Measurements from ENCODE around the gene CD81. TPM values are rescaled to one million over a fixed set of nuclear protein-coding genes. Genes with fewer than 3 reads are reported as not detected.

Gene CD81
- polyA plus RNA-seq, 1 experiment, result 260 TPM

GRCh38 chr11:2415171-2415570 lies 38.1 kb downstream of the CD81 start:
- POLR2A ChIA-PET, result no interaction called here
- H3K27me3 ChIP-seq (ENCODE audit: control insufficient read depth, insufficient read depth, low read length), result peaks cover 5% of the 10 kb centered on the region
- no peak for DNase-seq (ENCODE audit: low read depth, low spot score)
- H3K9me3 ChIP-seq (ENCODE audit: control insufficient read depth, insufficient read depth, low read length), result no peaks in the 10 kb centered on the region; the same call in 1 of the 2 replicates
- H3K4me3 ChIP-seq (ENCODE audit: low read depth, low read length), result no peak overlapping the region
- no peak overlapping the region for H3K27ac ChIP-seq (ENCODE audit: low read depth, low read length)
- CTCF ChIA-PET, result no interaction called here
- TF ChIP-seq CTCF (IDR thresholded peaks at IDR 0.05; ENCODE audit: low read depth, low read length), result no peak

GRCh38 chr11:2415601-2416380 lies 38.7 kb downstream of the CD81 start:
- no peak overlapping the region for H3K4me3 ChIP-seq (ENCODE audit: low read depth, low read length)
- H3K27me3 ChIP-seq (ENCODE audit: control insufficient read depth, insufficient read depth, low read length), result peaks cover 3% of the 10 kb centered on the region
- H3K9me3 ChIP-seq (ENCODE audit: control insufficient read depth, insufficient read depth, low read length), result no peaks in the 10 kb centered on the region; the same call in 1 of the 2 replicates
- ChIA-PET POLR2A (no interaction called here), CTCF (no interaction called here)
- TF ChIP-seq CTCF (IDR thresholded peaks at IDR 0.05; ENCODE audit: low read depth, low read length), result no peak
- H3K27ac ChIP-seq (ENCODE audit: low read depth, low read length), result no peak overlapping the region
- DNase-seq (ENCODE audit: low read depth, low spot score), result no peak

- ChIA-PET POLR2A (no interaction called here), CTCF (interaction anchor here (0.8 to 1.1 kb wide), 3 partner anchors 115 to 230 kb away, joined by 3 to 7 read pairs (median 3); no protein-coding TSS in a partner anchor)
- TF ChIP-seq CTCF (IDR thresholded peaks at IDR 0.05; ENCODE audit: low read depth, low read length), result no peak
Measured at GRCh38 chr11:2416765-2417164, 39.7 kb downstream of the CD81 start.

GRCh38 chr11:2417856-2418692 lies 41.0 kb downstream of the CD81 start:
- Histone ChIP-seq H3K27me3 (ENCODE audit: control insufficient read depth, insufficient read depth, low read length) (peaks cover 6% of the 10 kb centered on the region), H3K27ac (ENCODE audit: low read depth, low read length) (no peak overlapping the region), H3K4me3 (ENCODE audit: low read depth, low read length) (no peak overlapping the region), H3K9me3 (ENCODE audit: control insufficient read depth, insufficient read depth, low read length) (no peaks in the 10 kb centered on the region; the same call in 1 of the 2 replicates)
- TF ChIP-seq CTCF (IDR thresholded peaks at IDR 0.05; ENCODE audit: low read depth, low read length), result no peak
- no peak for DNase-seq (ENCODE audit: low read depth, low spot score)
- ChIA-PET CTCF (interaction anchor here (1.1 to 3.8 kb wide), 7 partner anchors 13 to 224 kb away, joined by 3 to 116 read pairs (median 10); no protein-coding TSS in a partner anchor), POLR2A (no interaction called here)

More at GRCh38 chr11:2416765-2417164, 39.7 kb downstream of the CD81 start:
- DNase-seq (ENCODE audit: low read depth, low spot score), result no peak
- H3K4me3 ChIP-seq (ENCODE audit: low read depth, low read length), result no peak overlapping the region
- H3K27ac ChIP-seq (ENCODE audit: low read depth, low read length), result no peak overlapping the region
- no peaks in the 10 kb centered on the region; the same call in 1 of the 2 replicates for H3K9me3 ChIP-seq (ENCODE audit: control insufficient read depth, insufficient read depth, low read length)
- H3K27me3 ChIP-seq (ENCODE audit: control insufficient read depth, insufficient read depth, low read length), result peaks cover 6% of the 10 kb centered on the region
